Astrocyte (in vitro differentiated cells and primary cell): ENCODE results near the gene LDB1. TPM values are rescaled to one million over a fixed set of nuclear protein-coding genes. Genes with fewer than 3 reads are reported as not detected.

Experiments
- DNase-seq: peaks from one replicate; pipeline ENCODE4 v3.0.0-alpha.2; 2010; ENCODE audit warnings: low read depth
- FAIRE-seq: peaks from 2 replicates; lab custom pipeline; 2011; peaks lifted over from hg19 to GRCh38; lab: Jason Lieb, UNC
- H2AFZ ChIP-seq: 2 replicates; pipeline ENCODE4 v1.6.0; 2012; ENCODE audit warnings: low read depth, low read length, inconsistent platforms
- H3K27ac ChIP-seq: 2 replicates; pipeline ENCODE4 v1.5.1; 2011; ENCODE audit warnings: low read depth, low read length, inconsistent platforms
- H3K27me3 ChIP-seq: 2 replicates; pipeline ENCODE4 v1.6.0; 2011; ENCODE audit warnings: low read length, inconsistent platforms; ENCODE audit not compliant: insufficient read depth
- H3K36me3 ChIP-seq: 2 replicates; pipeline ENCODE4 v1.5.1; 2011; ENCODE audit warnings: low read length, inconsistent platforms; ENCODE audit not compliant: insufficient read depth
- H3K4me1 ChIP-seq: 2 replicates; pipeline ENCODE4 v1.5.1; 2011; ENCODE audit warnings: low read length, inconsistent platforms; ENCODE audit not compliant: insufficient read depth
- H3K4me2 ChIP-seq: 2 replicates; pipeline ENCODE4 v1.6.0; 2012; ENCODE audit warnings: low read length, inconsistent platforms
- H3K4me3 ChIP-seq: 2 replicates; pipeline ENCODE4 v1.5.1; 2011; ENCODE audit warnings: low read depth, mild to moderate bottlenecking, low read length, inconsistent platforms; ENCODE audit not compliant: insufficient read depth
- H3K79me2 ChIP-seq: 2 replicates; pipeline ENCODE4 v1.6.0; 2012; ENCODE audit warnings: mild to moderate bottlenecking, low read length, inconsistent platforms; ENCODE audit not compliant: insufficient read depth
- H3K9ac ChIP-seq: 2 replicates; pipeline ENCODE4 v1.6.0; 2012; ENCODE audit warnings: mild to moderate bottlenecking, low read length, inconsistent platforms
- H3K9me3 ChIP-seq: 2 replicates; pipeline ENCODE4 v1.5.1; 2012; ENCODE audit warnings: low read depth, mild to moderate bottlenecking, low read length, inconsistent platforms; ENCODE audit not compliant: insufficient read depth
- H4K20me1 ChIP-seq: 2 replicates; pipeline ENCODE4 v1.6.0; 2012; ENCODE audit warnings: low read length, inconsistent platforms; ENCODE audit not compliant: insufficient read depth
- H3K27ac Mint-ChIP-seq: one replicate; pipeline ENCODE4 v1.8.0; 2021; ENCODE audit warnings: mild to moderate bottlenecking, mixed read lengths; ENCODE audit not compliant: unreplicated experiment
- H3K27me3 Mint-ChIP-seq: one replicate; pipeline ENCODE4 v1.8.0; 2021; ENCODE audit warnings: low read depth, mixed read lengths; ENCODE audit not compliant: unreplicated experiment
- H3K36me3 Mint-ChIP-seq: one replicate; pipeline ENCODE4 v1.8.0; 2021; ENCODE audit warnings: low read depth, mixed read lengths; ENCODE audit not compliant: unreplicated experiment
- H3K4me1 Mint-ChIP-seq: one replicate; pipeline ENCODE4 v1.8.0; 2021; ENCODE audit warnings: low read depth, mixed read lengths; ENCODE audit not compliant: unreplicated experiment
- H3K4me3 Mint-ChIP-seq: one replicate; pipeline ENCODE4 v1.8.0; 2021; ENCODE audit warnings: mild to moderate bottlenecking, moderate library complexity, mixed read lengths; ENCODE audit not compliant: unreplicated experiment
- H3K9me3 Mint-ChIP-seq: one replicate; pipeline ENCODE4 v1.8.0; 2021; ENCODE audit warnings: mild to moderate bottlenecking, mixed read lengths; ENCODE audit not compliant: unreplicated experiment
- CTCF ChIP-seq: IDR thresholded peaks from 2 replicates; pipeline ENCODE4 v1.5.1; 2011; ENCODE audit warnings: low read depth, mild to moderate bottlenecking, inconsistent platforms, low read length, moderate library complexity; ENCODE audit not compliant: insufficient read depth
- EZH2 ChIP-seq: IDR thresholded peaks from 2 replicates; pipeline ENCODE4 v1.6.1; 2012; ENCODE audit warnings: mild to moderate bottlenecking, low read length, inconsistent platforms; ENCODE audit not compliant: insufficient read depth
- total RNA-seq: library from RNA; stranded (reverse); gene quantifications from 2 replicates; pipeline ENCODE4 v1.2.1, GENCODE V29; 2021

LDB1 gene
- total RNA-seq, 1 donor from 2014 or later: 134 TPM

- no peak for TF ChIP-seq CTCF
- TF ChIP-seq EZH2: no peak
- Histone ChIP-seq H3K27ac (peak overlapping the region; percentile 98), H3K4me1 (peaks cover 17% of the 10 kb centered on the region), H3K4me2 (peak overlapping the region; percentile 99), H2AFZ (peak overlapping the region; percentile 55), H3K36me3 (peaks cover 42% of the 10 kb centered on the region), H3K27me3 (no peaks in the 10 kb centered on the region), H3K79me2 (peaks cover 60% of the 10 kb centered on the region), H3K4me3 (peak overlapping the region; percentile 95), H3K9me3 (no peaks in the 10 kb centered on the region), H3K9ac (peak overlapping the region; percentile 95), H4K20me1 (peaks cover 85% of the 10 kb centered on the region)
- H3K4me3 Mint-ChIP-seq: peak overlapping the region; percentile 98
- H3K27ac Mint-ChIP-seq: peak overlapping the region; percentile 99
- peaks cover 35% of the 10 kb centered on the region for H3K36me3 Mint-ChIP-seq
- no peaks in the 10 kb centered on the region for H3K27me3 Mint-ChIP-seq
- FAIRE-seq (no peak), DNase-seq (no peak)
- H3K4me1 Mint-ChIP-seq: peaks cover 23% of the 10 kb centered on the region
- H3K9me3 Mint-ChIP-seq: no peaks in the 10 kb centered on the region
These were observed 32.4 kb upstream of the LDB1 start for GRCh38 chr10:102152545-102152890.

- peaks cover 59% of the 10 kb centered on the region for H3K79me2 ChIP-seq
- FAIRE-seq: peak; percentile 80
These were observed 31.8 kb upstream of the LDB1 start, which contains the start of gene NOLC1 for GRCh38 chr10:102151774-102152544. TSS of gene NOLC1 (plus strand) at chr10:102152389. CDS start at chr10:102152411, 22 bp downstream.

More at GRCh38 chr10:102151774-102152544, 31.8 kb upstream of the LDB1 start, which contains the start of gene NOLC1:
- peak within 1 kb of the TSS; percentile 99 for H3K4me2 ChIP-seq
- TF ChIP-seq CTCF: no peak
- no peak for TF ChIP-seq EZH2
- peak within 1 kb of the TSS; percentile 95 for H3K4me3 ChIP-seq
- Mint-ChIP-seq H3K4me3 (peak within 1 kb of the TSS; percentile 98), H3K27ac (peak within 1 kb of the TSS; percentile 99), H3K4me1 (peaks cover 24% of the 10 kb centered on the region), H3K36me3 (peaks cover 35% of the 10 kb centered on the region), H3K27me3 (no peaks in the 10 kb centered on the region), H3K9me3 (no peaks in the 10 kb centered on the region)
- H2AFZ ChIP-seq: peak within 1 kb of the TSS; percentile 55
- H3K9me3 ChIP-seq: no peaks in the 10 kb centered on the region
- peak within 1 kb of the TSS; percentile 95 for H3K9ac ChIP-seq
- H3K4me1 ChIP-seq: peaks cover 17% of the 10 kb centered on the region
- peaks cover 42% of the 10 kb centered on the region for H3K36me3 ChIP-seq
- peaks cover 85% of the 10 kb centered on the region for H4K20me1 ChIP-seq
- no peaks in the 10 kb centered on the region for H3K27me3 ChIP-seq
- DNase-seq: peak; percentile 97
- peak within 1 kb of the TSS; percentile 98 for H3K27ac ChIP-seq
